HG02571 (cell line): ENCODE data around the gene NSUN4.
"Not testable (repeated sequence)": the region's sequence is repeated elsewhere in the genome, so short reads cannot be mapped to it uniquely, and the experiment has no call there.

ENCODE experiments used
- ATAC-seq: cut with Tn5 transposase; IDR thresholded peaks from one replicate; pipeline ENCODE4 v1.9.1; 2021; ENCODE audit warnings: mild to moderate bottlenecking, moderate library complexity; ENCODE audit not compliant: unreplicated experiment

NSUN4 gene

DNA sequence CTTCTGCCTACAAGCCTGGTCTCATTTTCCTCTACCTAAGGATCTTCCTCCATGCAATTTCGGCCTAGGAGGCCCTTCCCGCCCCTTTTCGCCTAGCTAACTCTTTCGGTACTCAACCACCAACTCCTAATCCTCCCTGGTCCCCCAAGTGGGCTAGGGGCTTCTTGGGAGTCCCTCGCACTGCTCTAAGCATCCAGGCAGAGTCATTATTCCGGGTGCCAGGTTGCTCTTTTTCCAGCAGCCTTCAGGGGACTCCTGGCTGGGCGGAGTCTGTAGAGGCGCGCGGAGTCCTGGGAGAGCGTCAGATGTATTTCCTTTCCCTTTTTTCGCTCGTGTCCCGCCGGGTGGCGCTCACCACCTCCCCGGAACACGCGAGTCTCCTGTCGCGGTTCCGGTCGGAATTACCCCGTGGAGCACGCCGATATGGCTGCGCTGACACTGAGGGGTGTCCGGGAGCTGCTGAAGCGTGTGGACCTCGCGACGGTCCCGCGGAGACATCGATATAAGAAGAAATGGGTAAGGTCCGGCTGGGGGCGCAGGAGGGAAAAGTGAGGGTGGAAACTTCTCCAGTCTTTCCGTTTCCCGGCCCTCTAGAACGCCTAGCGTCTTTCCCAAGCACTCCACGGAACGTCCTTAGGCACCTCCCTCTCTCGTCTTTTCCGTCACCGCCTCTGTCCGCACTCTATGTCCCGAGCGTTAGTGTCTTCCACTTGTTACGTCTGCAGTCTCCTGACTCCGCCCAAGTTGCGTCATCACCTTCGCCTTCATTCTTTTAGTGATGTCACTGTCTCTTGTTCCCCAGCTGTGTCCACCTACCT lies at the start of gene NSUN4:
TSS of gene NSUN4 (plus strand) at position 404 of the 818 bp plus-strand sequence. CDS start at position 424, 20 bp downstream.
- ATAC-seq = peak; percentile 78

DNA sequence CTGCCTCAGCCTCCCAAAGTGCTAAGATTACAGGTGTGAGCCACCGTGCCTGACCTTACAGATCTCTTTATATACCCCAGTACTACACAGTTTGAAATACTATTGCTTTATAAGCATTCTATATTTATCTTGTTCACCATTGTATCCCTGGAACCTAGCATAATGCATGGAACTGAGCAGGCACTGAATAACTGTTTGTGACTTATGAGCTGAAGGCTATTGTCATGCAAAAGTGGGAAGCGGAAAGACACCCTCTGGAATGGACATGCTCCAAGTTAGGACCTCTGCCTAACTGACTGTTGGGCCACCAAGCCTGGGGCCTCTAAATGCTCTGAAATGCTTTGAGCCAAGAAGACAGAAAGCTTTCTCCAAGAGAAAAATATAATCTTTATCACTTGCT lies 45.3 kb upstream of the NSUN4 start:
- no peak for ATAC-seq

DNA sequence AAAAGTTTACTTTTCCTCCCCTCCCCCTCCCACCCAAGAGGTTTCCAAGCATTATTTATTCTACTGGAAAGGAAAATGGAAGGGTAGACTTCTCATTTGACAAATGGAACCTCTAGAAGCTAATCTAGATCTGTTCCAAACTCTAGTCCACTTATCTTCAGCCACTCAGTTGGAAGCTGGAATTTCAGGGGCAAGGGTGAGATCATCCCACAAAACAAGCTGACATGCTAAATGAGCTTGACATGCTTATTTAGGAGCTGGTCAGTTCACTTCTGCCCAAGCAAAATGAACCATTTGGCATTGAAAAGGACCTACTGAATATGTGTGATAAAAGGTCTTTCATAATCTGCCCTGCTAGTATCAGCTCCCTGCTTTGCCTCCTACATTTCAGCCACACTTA lies 42.2 kb upstream of the NSUN4 start:
- ATAC-seq = no peak

DNA sequence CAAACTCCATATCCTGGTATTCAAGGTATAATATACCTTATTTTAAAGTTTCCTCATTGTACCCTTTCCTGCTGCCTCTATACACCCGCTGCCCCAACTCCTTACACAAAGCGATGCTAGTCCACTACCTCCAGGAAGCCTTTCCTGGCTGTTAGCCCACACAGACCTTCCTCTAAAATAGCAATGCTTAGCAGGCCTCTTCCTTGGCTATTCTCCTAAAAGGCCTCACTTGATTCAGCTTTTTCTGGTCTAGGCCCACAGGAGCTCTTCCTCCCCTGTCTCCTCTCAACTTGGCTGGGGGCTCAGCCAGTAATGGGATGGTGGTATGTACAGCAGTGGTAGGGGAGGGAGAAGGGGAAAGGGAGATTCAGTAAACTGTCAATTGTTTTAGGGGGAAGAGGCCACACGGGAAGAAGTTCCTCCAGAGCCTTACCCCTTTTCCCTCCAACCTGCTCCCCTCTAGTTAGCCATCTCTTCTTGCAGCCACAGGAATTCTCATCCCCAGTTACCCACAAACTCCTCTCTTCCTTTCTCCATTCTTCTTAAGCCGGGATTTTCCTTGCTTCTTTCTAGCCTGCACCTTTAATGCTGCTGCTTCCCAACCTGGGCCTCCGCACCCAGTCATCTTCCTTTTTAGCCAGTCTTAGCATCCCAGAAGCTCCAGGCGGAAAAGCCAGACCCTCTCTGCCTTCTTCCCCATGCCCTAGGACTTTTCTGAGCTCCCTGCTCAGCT lies 39.8 kb upstream of the NSUN4 start:
- no peak for ATAC-seq

DNA sequence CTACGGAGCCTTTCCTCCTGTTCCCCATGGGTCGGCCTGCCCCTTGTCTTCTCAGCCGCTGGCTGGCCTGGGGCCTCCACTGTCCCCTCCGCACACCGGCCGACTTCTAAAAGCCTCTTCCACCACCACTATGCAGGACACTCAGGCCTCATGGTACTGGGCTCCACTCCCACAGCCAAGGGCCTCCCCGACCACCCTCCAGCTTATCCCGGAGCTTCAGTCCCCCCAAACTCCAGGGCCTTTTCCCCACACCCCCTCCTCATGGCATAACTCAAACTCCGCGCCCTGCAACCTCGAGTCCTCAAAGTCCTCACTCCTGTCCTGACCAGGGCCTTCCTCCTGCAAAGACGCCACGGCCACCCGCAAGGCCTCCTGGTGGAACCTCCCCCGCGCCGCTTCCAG lies 39.2 kb upstream of the NSUN4 start:
- no peak for ATAC-seq

DNA sequence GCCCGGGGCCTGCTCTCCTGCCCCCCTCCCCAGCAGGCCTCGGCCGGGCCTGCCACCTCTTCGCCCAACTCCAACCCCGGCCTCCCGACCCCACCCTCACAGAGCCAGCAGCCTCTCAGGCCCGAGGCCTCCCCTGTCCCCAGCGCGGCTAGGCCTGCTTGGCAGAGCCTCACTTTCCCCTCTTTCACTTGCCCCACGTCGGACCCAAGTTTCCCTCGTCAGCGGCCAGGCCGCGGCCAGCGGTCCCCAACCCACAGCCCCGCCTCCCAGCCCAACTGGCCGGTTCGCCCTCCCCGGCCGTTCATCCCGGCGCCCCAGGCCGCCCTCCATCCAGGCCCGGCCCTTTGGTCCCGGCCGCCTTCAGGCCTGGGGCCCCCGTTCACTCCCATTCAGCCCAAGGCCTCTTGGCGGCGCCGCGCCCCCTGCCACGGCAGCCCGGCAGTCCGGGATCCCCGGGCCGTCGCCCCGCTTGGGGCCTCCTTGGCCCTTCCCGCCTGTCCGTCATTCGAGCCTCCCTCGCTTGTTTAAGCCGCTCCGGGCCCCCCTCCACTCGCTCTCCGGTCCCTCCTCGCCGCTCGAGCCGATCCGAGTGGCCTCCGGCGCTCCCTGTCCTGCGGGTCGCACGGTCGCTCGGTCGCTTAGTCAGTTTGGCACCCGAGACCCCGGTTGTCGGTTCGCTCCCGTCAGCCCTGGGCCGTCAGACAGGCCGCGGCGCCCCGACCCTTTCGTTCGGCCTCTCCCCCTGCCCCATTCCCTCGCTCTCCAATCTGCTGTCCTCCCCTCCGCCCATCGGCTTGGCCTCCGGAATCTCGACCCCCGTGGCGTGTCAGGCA lies 38.6 kb upstream of the NSUN4 start:
- ATAC-seq = peak; percentile 22

DNA sequence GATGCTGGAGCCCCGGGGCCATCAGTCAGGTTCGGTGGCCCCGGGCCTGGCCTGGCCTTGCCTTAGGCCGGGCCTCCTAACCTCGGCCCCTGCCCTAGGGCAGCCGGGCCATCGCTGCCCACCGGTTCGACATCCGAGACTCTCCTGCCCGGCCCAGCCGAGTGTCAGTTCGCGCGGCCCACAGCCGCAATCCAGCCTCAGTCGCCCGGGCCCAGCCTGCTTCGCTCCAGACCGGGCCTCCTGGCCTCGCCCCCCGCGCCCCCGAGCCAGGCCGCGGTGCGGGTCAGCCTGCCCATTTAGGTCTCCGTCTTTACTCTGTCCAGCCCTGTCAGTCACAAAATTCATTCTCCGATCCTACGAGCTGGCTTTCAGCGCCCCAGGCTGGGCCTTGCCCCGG lies 38.0 kb upstream of the NSUN4 start:
- ATAC-seq = peak; percentile 10

DNA sequence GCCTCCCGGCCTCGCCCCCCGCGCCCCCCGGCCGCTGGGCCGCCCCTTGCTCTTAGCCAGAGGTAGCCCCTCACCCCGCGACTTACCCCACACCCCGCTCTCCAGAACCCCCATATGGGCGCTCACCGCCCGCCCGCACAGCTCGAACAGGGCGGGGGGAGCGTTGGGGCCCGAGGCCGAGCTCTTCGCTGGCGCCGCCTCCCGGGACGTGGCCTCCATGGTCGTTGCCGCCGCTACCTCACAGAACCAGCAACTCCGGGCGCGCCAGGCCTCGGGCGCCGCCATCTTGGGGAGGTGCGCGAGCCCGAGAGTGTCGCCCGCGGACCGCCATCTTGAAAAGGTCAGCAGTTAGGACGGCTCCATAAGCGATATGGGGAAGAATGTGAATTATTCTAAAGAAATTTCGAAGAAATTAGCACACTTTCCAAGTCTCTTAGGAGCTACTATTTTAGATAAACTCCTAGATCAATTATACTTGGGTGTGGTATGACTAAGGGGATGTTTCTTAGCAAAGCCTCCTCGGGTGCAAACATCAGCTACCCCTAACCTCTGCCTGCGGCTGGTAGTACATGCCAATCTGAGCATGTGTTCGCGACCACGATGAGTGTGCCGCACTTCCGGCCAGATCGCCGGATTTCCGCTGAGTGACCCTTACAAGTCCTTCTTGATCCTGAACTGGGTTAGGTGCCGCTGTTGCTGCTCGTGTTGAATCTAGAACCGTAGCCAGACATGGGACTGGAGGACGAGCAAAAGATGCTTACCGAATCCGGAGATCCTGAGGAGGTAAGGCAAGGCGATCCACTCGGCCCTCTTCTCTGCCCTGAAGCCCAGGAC lies 37.4 kb upstream of the NSUN4 start, which contains the start of the genes LRRC41 and UQCRH:
TSS of gene LRRC41 (minus strand) at position 579 of the 834 bp plus-strand sequence. CDS start at position 285, 294 bp downstream.
TSS of gene UQCRH (plus strand) at position 661 of the 834 bp plus-strand sequence. CDS start at position 730, 69 bp downstream.
- ATAC-seq = peak; percentile 76

DNA sequence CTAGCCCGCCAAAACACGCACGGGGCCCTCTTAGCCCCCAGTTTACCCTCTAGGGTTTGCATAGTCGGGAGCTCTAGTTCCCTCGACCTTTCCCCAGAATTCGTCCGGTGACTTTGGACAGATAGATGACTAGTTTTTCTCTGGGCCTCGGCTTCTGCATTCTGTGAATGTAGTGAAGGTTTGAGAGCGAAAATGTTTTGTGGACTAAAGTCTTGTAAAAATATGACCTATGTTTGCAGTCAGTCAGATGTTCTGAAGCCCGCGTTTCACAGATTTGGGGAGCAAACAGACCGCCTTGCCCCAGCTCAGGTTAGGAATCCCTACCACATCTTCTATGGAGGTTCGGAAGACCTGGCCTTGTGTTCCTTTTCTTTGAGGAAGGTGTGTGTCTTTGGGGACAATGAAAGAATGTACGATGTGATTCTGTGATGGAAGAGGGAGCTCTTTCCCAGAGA lies 36.7 kb upstream of the NSUN4 start:
- ATAC-seq = no peak

DNA sequence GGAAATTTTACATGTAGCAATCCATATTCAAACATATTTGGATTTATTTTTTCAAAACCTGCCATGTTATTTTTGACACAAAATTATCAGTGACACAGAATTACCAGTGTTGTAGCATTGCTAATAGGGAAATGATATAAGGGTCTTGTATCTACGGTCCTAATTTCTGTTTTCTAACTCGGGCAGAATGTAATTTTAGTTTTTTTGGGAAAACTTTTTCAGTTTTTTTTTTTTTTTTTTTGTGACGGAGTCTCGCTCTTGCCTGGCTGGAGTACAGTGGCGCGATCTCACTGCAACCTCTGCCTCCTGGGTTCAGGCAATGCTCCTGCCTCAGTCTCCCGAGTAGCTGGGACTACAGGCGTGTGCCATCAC lies 34.5 kb upstream of the NSUN4 start:
- no peak for ATAC-seq

DNA sequence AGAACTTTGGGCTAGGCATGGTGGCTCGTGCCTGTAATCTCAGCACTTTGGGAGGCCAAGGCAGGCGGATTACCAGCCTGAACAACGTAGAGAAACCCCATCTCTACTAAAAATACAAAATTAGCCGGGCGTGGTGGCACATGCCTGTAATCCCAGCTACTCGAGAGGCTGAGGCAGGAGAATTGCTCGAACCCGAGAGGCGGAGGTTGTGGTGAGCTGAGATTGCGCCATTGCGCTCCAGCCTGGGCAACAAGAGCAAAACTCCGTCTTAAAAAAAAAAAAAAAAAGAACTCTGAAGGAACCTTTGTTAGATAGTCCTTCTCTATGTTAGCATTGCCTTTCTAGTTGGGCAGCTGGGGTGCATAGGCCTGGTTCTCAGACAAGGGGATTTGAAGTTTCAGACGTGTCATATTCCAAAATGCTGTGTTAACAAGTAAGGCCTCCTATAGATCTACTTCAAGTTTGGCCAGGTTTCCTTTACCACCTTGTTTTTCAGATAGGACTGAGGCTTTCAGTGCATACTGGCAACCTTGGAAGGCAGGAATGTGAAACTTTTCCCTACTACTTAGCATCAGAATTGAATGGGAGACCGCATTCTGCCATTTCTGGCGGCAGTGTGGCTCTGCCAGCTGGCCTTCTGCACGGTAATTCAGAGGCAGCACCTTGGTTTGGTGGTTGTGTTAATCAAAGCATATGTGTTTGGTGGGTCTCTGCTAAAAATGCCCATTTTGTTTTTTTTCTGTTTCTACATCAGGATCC lies 31.0 kb upstream of the NSUN4 start:
- no peak for ATAC-seq

DNA sequence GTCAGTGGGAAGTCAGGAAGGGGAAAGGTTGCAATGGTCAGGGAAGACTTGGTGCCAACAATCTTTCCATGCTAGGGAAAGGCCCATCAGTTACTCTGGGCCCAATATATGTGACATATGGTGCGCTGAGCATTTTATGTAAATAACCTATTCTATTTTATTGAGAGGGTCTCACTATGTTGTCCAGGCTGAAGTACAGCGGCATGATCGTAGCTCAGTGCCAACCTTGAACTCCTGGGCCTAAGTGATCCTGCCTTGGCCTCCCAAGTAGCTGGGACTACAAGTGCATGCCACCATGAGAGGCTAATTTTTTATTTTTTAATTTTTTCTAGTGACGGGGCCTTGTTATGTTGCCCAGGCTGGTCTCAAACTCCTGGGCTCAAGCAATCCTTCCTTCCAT lies 30.3 kb upstream of the NSUN4 start:
- ATAC-seq = no peak

DNA sequence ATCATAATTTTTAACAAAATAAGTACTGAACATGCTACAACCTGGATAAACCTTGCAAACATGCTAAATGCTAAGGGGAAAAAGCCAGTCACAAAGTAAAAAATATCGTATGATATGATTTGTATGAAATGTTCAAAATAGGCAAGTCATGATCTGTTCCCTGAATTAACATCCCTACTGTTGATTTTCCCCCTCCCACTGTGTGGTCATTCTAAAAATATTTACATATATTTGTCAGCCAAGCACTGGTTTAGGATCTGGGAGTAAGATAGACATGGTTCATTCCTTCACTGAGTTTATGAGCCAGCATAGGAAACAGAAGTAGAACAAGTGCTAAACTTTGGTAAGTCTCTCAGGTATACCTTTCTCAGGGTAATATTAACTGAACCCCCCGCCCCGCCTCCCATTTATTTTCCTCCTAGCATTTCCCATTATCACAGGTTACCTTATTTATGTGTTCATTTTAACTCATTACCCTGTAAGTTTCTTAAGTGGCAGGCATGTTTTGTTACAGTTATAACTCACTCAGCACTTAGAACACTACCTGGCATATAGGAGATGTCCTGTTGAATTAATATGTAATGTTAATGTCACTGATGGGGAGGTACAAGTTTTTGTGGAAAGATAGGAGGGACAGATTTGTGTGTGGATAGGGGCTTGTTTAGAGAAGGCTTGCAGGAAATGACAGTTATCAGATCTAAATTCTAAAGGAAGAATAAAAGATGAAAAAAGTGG lies 24.8 kb upstream of the NSUN4 start:
- ATAC-seq = no peak

DNA sequence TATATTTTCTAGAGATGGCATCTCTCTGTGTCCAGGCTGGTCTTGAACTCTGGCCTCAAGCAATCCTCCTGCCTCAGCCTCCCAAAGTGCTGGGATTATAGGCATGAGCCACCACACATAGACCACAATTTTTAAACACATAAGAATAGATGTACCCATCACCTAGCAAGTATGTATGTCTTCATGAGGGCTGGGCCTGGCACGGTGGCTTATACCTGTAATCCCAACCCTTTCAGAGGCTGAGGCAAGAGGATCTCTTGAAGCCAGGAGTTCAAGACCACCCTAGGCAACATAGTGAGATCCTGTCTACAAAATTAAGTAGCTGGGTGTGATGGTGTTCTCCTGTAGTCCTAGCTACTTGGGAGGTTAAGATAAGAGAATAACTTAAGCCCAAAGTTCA lies 23.3 kb upstream of the NSUN4 start:
- ATAC-seq = no peak

DNA sequence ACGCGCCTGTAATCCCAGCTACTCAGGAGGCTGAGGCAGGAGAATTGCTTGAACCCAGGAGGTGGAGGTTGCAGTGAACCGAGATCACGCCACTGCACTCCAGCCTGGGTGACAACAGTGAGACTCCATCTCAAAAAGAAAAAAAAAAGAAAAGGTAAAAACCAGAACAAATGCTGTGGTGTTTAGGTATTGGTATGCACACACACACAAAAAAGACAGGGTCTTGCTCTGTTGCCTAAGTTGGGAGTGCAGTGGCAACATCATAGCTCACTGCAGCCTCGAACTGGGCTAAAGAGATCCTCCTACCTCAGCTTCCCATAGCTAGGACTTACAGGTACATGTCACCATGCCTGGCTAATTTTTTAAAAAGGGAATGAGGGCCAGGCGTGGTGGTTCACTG lies 21.3 kb upstream of the NSUN4 start:
- ATAC-seq = not testable (repeated sequence)

DNA sequence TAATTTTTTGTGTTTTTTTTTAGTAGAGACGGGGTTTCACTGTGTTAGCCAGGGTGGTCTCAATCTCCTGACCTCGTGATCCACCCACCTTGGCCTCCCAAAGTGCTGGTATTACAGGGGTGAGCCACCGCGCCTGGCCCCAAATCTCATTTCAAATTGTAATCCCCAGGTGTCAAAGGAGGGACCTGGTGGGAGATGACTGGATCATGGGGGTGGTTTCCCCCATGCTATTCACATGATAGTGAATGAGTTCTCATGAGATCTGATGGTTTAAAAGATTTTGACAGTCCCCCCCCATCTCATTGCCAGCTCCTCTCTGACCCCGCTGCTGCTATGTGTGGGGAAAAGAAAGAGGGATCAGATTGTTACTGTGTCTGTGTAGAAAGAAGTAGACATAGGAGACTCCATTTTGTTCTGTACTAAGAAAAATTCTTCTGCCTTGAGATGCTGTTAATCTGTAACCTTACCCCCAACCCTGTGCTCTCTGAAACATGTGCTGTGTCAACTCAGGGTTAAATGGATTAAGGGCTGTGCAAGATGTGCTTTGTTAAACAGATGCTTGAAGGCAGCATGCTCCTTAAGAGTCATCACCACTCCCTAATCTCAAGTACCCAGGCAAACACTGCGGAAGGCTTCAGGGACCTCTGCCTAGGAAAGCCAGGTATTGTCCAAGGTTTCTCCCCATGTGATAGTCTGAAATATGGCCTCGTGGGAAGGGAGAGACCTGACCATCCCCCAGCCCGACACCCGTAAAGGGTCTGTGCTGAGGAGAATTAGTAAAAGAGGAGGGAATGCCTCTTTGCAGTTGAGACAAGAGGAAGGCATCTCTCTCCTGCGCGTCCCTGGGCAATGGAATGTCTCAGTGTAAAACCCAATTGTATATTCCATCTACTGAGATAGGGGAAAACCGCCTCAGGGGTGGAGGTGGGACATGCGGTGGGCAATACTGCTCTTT lies 20.4 kb upstream of the NSUN4 start:
- ATAC-seq = not testable (repeated sequence)

DNA sequence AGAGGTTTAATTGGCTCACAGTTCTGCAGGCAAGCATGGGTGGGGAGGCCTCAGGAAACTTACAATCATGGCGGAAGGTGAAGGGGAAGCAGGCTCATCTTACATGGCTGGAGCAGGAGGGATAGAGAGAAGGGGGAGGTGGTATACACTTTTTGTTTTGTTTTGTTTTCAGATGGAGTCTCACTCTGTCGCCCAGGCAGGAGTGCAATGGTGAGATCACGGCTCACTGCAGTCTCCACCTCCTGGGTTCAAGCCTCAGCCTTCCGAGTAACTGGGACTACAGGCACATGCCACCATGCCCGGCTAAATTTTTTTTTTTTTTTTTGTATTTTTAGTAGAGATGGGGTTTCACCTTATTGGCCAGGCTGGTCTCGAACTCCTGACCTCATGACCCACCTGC lies 18.4 kb upstream of the NSUN4 start:
- ATAC-seq = not testable (repeated sequence)
